ENCODE results near the gene MFSD6. TPM values are rescaled to one million over a fixed set of nuclear protein-coding genes. Genes with fewer than 3 reads are reported as not detected.
"Not testable (repeated sequence)": the region's sequence is repeated elsewhere in the genome, so short reads cannot be mapped to it uniquely, and the experiment has no call there.

MFSD6 gene
- total RNA-seq, 1 donor from 2014 or later = 52.4 TPM

- no peaks in the 10 kb centered on the region for H3K27me3 ChIP-seq (ENCODE audit: control insufficient read depth, insufficient read depth, low read length)
- no peak for DNase-seq (ENCODE audit: low read depth)
- no peaks in the 10 kb centered on the region for H3K36me3 ChIP-seq (ENCODE audit: control insufficient read depth, insufficient read depth, low read length)
- no peak for TF ChIP-seq CTCF (IDR thresholded peaks at IDR 0.05; ENCODE audit: insufficient read depth, low read length, poor library complexity, severe bottlenecking)
- H3K4me3 ChIP-seq (ENCODE audit: low read depth, low read length) = no peak overlapping the region
Observed at GRCh38 chr2:190493095-190493494, 84.9 kb downstream of the MFSD6 start.

- not testable (repeated sequence) for DNase-seq (ENCODE audit: low read depth); H3K36me3 ChIP-seq (ENCODE audit: control insufficient read depth, insufficient read depth, low read length); H3K4me3 ChIP-seq (ENCODE audit: low read depth, low read length); H3K27me3 ChIP-seq (ENCODE audit: control insufficient read depth, insufficient read depth, low read length)
Observed at GRCh38 chr2:190494600-190495227, 86.6 kb downstream of the MFSD6 start.

DNA sequence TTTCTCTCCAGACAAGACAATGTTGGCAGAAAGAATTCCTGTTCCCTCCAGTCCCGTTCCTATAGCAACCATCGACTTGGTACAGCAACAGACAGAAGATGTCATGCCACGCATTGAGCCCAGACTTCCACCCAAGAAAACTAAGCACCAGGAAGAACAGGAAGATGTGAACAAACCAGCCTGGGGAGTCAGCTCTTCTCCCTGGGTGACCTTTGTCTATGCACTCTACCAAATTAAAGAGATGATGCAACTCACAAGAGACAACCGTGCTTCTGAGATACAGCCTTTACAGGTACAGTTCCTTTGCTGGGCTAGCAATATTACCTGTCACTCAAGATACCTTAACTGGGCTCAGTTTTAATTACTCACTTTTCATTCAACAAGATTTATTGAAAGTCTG lies 89.3 kb downstream of the MFSD6 start:
- TF ChIP-seq CTCF (IDR thresholded peaks at IDR 0.05; ENCODE audit: insufficient read depth, low read length, poor library complexity, severe bottlenecking) = no peak
- no peak for DNase-seq (ENCODE audit: low read depth)
- Histone ChIP-seq H3K4me3 (ENCODE audit: low read depth, low read length) (no peak overlapping the region), H3K27me3 (ENCODE audit: control insufficient read depth, insufficient read depth, low read length) (no peaks in the 10 kb centered on the region), H3K36me3 (ENCODE audit: control insufficient read depth, insufficient read depth, low read length) (no peaks in the 10 kb centered on the region)

- Histone ChIP-seq H3K36me3 (ENCODE audit: control insufficient read depth, insufficient read depth, low read length) (no peaks in the 10 kb centered on the region), H3K27me3 (ENCODE audit: control insufficient read depth, insufficient read depth, low read length) (no peaks in the 10 kb centered on the region), H3K4me3 (ENCODE audit: low read depth, low read length) (no peak overlapping the region)
- no peak for DNase-seq (ENCODE audit: low read depth)
- no peak for TF ChIP-seq CTCF (IDR thresholded peaks at IDR 0.05; ENCODE audit: insufficient read depth, low read length, poor library complexity, severe bottlenecking)
Observed at GRCh38 chr2:190499273-190499672, 91.1 kb downstream of the MFSD6 start.

GRCh38 chr2:190500054-190500502 lies 91.9 kb downstream of the MFSD6 start:
- DNase-seq (ENCODE audit: low read depth) = no peak
- no peaks in the 10 kb centered on the region for H3K36me3 ChIP-seq (ENCODE audit: control insufficient read depth, insufficient read depth, low read length)
- TF ChIP-seq CTCF (IDR thresholded peaks at IDR 0.05; ENCODE audit: insufficient read depth, low read length, poor library complexity, severe bottlenecking) = no peak
- H3K4me3 ChIP-seq (ENCODE audit: low read depth, low read length) = no peak overlapping the region
- no peaks in the 10 kb centered on the region for H3K27me3 ChIP-seq (ENCODE audit: control insufficient read depth, insufficient read depth, low read length)

DNA sequence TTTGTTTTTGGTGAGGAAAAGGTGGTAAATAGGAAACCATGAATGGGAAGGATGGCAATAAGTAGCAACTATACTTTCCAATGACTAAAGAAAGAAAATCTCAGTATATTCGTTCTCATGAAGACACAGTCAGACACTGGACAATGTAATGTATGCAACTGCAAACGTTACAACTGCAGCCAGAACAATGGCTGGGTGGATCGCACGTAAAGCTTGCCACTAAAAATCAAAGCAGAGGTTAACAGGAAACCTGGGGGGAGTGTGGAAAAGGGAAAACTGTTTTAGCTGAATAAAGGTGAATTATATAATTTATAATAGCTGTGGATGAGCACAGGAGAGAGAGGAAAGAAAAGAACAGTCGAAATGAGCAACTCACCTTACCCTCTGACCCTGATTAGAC lies 93.1 kb downstream of the MFSD6 start:
- no peak overlapping the region for H3K4me3 ChIP-seq (ENCODE audit: low read depth, low read length)
- no peak for DNase-seq (ENCODE audit: low read depth)
- TF ChIP-seq CTCF (IDR thresholded peaks at IDR 0.05; ENCODE audit: insufficient read depth, low read length, poor library complexity, severe bottlenecking) = no peak
- H3K27me3 ChIP-seq (ENCODE audit: control insufficient read depth, insufficient read depth, low read length) = no peaks in the 10 kb centered on the region
- no peaks in the 10 kb centered on the region for H3K36me3 ChIP-seq (ENCODE audit: control insufficient read depth, insufficient read depth, low read length)

All from kidney epithelial cell (primary cell).